ENCODE measurements around the gene GLRA3. TPM values are rescaled to one million over a fixed set of nuclear protein-coding genes. Genes with fewer than 3 reads are reported as not detected.

GLRA3 gene
- total and polyA plus RNA-seq, 2 of the 8 experiments (the other 6 are each of a cell fraction or from before 2014, with no cell fraction given): 0.02 TPM; not detected in 1

DNA sequence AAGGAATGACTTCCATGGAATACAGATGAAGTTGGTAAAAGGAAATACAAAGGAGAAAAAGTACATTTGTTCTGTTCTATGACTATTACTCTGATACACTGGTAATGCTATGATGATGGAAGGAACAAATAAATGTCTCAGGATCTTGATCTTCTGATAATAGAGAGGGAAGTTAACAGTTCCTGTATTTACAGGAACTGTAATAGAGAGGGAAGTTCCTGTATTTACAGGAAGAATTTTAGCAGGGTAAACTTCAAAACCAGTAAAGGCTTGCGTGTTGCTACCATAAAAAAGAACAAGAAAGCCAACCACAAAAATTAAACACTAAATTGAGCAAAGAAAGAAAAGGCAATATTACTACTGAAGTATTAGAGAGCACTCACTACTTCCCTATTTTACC lies 215.1 kb downstream of the GLRA3 start:
- H3K9me3 ChIP-seq (ENCODE audit: insufficient read depth in 2 of 2, low read depth in 1 of 2, low read length in 1 of 2): peaks cover 3 to 6% of the 10 kb centered on the region in 2 experiments; a peak in 3 of 4 replicates
- no peaks in the 10 kb centered on the region for H3K27me3 ChIP-seq (replicated peaks in 1 of 4; ENCODE audit: control insufficient read depth in 3 of 4, extremely low read depth in 1 of 4, insufficient read depth in 3 of 4, low read length in 3 of 4)
- H4K5ac ChIP-seq (ENCODE audit: insufficient read length, low read depth, low read length): no peak overlapping the region
- H3K18ac ChIP-seq (ENCODE audit: extremely low read depth, low read length): no peak overlapping the region
- no peaks in the 10 kb centered on the region for H3K79me1 ChIP-seq (ENCODE audit: low read depth, low read length)
- no peak overlapping the region for H3K9ac ChIP-seq (replicated peaks in 1 of 4; ENCODE audit: extremely low read depth in 1 of 4, low read depth in 3 of 4, low read length in 3 of 4)
- H4K8ac ChIP-seq (ENCODE audit: extremely low read depth, insufficient read depth, low read length): no peak overlapping the region
- H2BK120ac ChIP-seq (replicated peaks; ENCODE audit: low read depth, low read length): no peak overlapping the region
- H2BK12ac ChIP-seq (ENCODE audit: low read depth, low read length): no peak overlapping the region
- CTCF ChIA-PET (ENCODE audit: partially characterized antibody): no interaction called here
- no peak overlapping the region for H3K4me3 ChIP-seq (ENCODE audit: extremely low read depth in 1 of 4, insufficient read depth in 2 of 4, low read depth in 3 of 4, low read length in 4 of 4)
- H4K91ac ChIP-seq (replicated peaks; ENCODE audit: insufficient read length, low read length): no peak overlapping the region
- H3K4ac ChIP-seq (replicated peaks; ENCODE audit: insufficient read length, low read depth, low read length): no peak overlapping the region
- no peak overlapping the region for H3K27ac ChIP-seq (ENCODE audit: low read depth, low read length)
- no peaks in the 10 kb centered on the region; the same call in 1 of the 2 replicates for H3K23me2 ChIP-seq (ENCODE audit: low read depth, low read length)
- no peak overlapping the region for H2BK15ac ChIP-seq (ENCODE audit: low read length)
- no peak overlapping the region for H2BK5ac ChIP-seq (ENCODE audit: low read depth, low read length)
- no peak overlapping the region for H3K56ac ChIP-seq (replicated peaks; ENCODE audit: insufficient read length, low read depth, low read length)
- H2AFZ ChIP-seq (ENCODE audit: low read length): no peak overlapping the region
- DNase-seq (ENCODE audit: low read depth in 1 of 2, low spot score in 2 of 2) (no peak), FAIRE-seq (no peak)
- H2AK5ac ChIP-seq (ENCODE audit: low read depth, low read length): no peak overlapping the region
- H4K20me1 ChIP-seq (replicated peaks in 1 of 2; ENCODE audit: control insufficient read depth in 1 of 2, insufficient read depth in 2 of 2, low read length in 2 of 2): no peaks in the 10 kb centered on the region
- 85% methylated on average over 1 of the region's 1 CpG; no CpG with 5 or more reads in 1 of the 2 experiments for WGBS, 2 experiments (ENCODE audit: extremely low coverage in 1 of 2, insufficient coverage in 1 of 2, insufficient read length in 1 of 2, insufficient replicate concordance in 2 of 2, low coverage in 1 of 2, low lambda C conversion rate in 2 of 2, missing lambda C conversion rate in 1 of 2)
- H3K14ac ChIP-seq (ENCODE audit: insufficient read length): no peak overlapping the region
- H3K4me1 ChIP-seq (replicated peaks in 1 of 4; ENCODE audit: control insufficient read depth in 3 of 4, insufficient read depth in 4 of 4, low read length in 3 of 4): no peaks in the 10 kb centered on the region
- H2BK20ac ChIP-seq (ENCODE audit: low read length): no peak overlapping the region
- H3K4me2 ChIP-seq (ENCODE audit: insufficient read depth in 1 of 2, low read depth in 2 of 2, low read length in 2 of 2): no peak overlapping the region
- no peaks in the 10 kb centered on the region for H3K79me2 ChIP-seq (ENCODE audit: control insufficient read depth in 1 of 2, insufficient read depth in 2 of 2, low read length in 2 of 2)
- POLR2A ChIA-PET (ENCODE audit: partially characterized antibody): no interaction called here
- no peaks in the 10 kb centered on the region; a peak in 1 of 8 replicates for H3K36me3 ChIP-seq (ENCODE audit: control insufficient read depth in 2 of 4, insufficient read depth in 4 of 4, low read length in 3 of 4)
- H3K23ac ChIP-seq (ENCODE audit: insufficient read length): no peak overlapping the region
- TF ChIP-seq, protein P1, sequence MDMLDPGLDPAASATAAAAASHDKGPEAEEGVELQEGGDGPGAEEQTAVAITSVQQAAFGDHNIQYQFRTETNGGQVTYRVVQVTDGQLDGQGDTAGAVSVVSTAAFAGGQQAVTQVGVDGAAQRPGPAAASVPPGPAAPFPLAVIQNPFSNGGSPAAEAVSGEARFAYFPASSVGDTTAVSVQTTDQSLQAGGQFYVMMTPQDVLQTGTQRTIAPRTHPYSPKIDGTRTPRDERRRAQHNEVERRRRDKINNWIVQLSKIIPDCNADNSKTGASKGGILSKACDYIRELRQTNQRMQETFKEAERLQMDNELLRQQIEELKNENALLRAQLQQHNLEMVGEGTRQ (IDR thresholded peaks at IDR 0.05; ENCODE audit: low read length): no peak
- TF ChIP-seq TAF7 (optimal IDR thresholded peaks at IDR 0.05; ENCODE audit: borderline replicate concordance, low read depth, low read length): no peak
- no peak for TF ChIP-seq CHD2 (IDR thresholded peaks at IDR 0.05; ENCODE audit: low read length)
- no peak for TF ChIP-seq BACH1 (IDR thresholded peaks at IDR 0.05; ENCODE audit: low read length)
- TF ChIP-seq NRF1 (IDR thresholded peaks at IDR 0.05; ENCODE audit: low read depth, low read length): no peak
- TF ChIP-seq, protein P2, sequence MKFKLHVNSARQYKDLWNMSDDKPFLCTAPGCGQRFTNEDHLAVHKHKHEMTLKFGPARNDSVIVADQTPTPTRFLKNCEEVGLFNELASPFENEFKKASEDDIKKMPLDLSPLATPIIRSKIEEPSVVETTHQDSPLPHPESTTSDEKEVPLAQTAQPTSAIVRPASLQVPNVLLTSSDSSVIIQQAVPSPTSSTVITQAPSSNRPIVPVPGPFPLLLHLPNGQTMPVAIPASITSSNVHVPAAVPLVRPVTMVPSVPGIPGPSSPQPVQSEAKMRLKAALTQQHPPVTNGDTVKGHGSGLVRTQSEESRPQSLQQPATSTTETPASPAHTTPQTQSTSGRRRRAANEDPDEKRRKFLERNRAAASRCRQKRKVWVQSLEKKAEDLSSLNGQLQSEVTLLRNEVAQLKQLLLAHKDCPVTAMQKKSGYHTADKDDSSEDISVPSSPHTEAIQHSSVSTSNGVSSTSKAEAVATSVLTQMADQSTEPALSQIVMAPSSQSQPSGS (IDR thresholded peaks at IDR 0.05; ENCODE audit: low read length): no peak
- no peak for TF ChIP-seq SAP30 (IDR thresholded peaks at IDR 0.05; ENCODE audit: insufficient read depth, insufficient replicate concordance, low read length)
- no peak for TF ChIP-seq CBX8 (IDR thresholded peaks at IDR 0.05; ENCODE audit: borderline replicate concordance, low read depth, low read length)
- TF ChIP-seq HDAC2 (IDR thresholded peaks at IDR 0.05; ENCODE audit: borderline replicate concordance in 1 of 2, low read depth in 2 of 2, low read length in 2 of 2): no peak
- no peak for TF ChIP-seq CEBPB (IDR thresholded peaks at IDR 0.05; ENCODE audit: low read depth, low read length)

All from H1 (cell line).